NCI-H2107 (cell line): Measurements from ENCODE around the gene RRP1B.
"Not testable (repeated sequence)": the region's sequence is repeated elsewhere in the genome, so short reads cannot be mapped to it uniquely, and the experiment has no call there.

ENCODE experiments used
- DNase-seq: peaks from one replicate; lab custom pipeline; 2025; lab: John Stamatoyannopoulos, UW

The RRP1B gene

GRCh38 chr21:43697758-43698643 is 38.6 kb downstream of the RRP1B start:
- DNase-seq, result no peak

- not testable (repeated sequence) for DNase-seq
Measured at GRCh38 chr21:43699492-43699777, 40.1 kb downstream of the RRP1B start.

- no peak for DNase-seq
Measured at GRCh38 chr21:43699933-43700599, 40.7 kb downstream of the RRP1B start.

GRCh38 chr21:43701936-43702784 is 42.8 kb downstream of the RRP1B start:
- no peak for DNase-seq

GRCh38 chr21:43702785-43703034 is 43.4 kb downstream of the RRP1B start:
- DNase-seq, result no peak

GRCh38 chr21:43703035-43703880 is 43.9 kb downstream of the RRP1B start:
- no peak for DNase-seq

- DNase-seq, result no peak
Measured at GRCh38 chr21:43707462-43707861, 48.1 kb downstream of the RRP1B start.

GRCh38 chr21:43708745-43709381 is 49.5 kb downstream of the RRP1B start:
- no peak for DNase-seq

GRCh38 chr21:43712268-43712942 is 53.0 kb downstream of the RRP1B start:
- no peak for DNase-seq

- not testable (repeated sequence) for DNase-seq
Measured at GRCh38 chr21:43713123-43713522, 53.8 kb downstream of the RRP1B start.

- DNase-seq, result no peak
Measured at GRCh38 chr21:43716376-43717165, 57.2 kb downstream of the RRP1B start.

GRCh38 chr21:43717166-43717853 is 58.0 kb downstream of the RRP1B start:
- DNase-seq, result no peak

- no peak for DNase-seq
Measured at GRCh38 chr21:43717967-43718871, 58.9 kb downstream of the RRP1B start.

GRCh38 chr21:43718872-43719747 is 59.8 kb downstream of the RRP1B start, which contains the start of gene PDXK:
PDXK (plus strand) TSS chr21:43719129; CDS start chr21:43719295, 166 bp downstream.
- DNase-seq, result peak; percentile 71

- DNase-seq, result no peak
Measured at GRCh38 chr21:43719748-43720538, 60.6 kb downstream of the RRP1B start.

GRCh38 chr21:43720539-43721166 is 61.3 kb downstream of the RRP1B start:
- DNase-seq, result no peak
